22Rv1 (cell line): ENCODE results near the gene FOSB.

ENCODE experiments used
- ZFX ChIP-seq: fragments of 450-650 bp; IDR thresholded peaks from 2 replicates; pipeline ENCODE4 v1.6.1; 2017; ENCODE audit warnings: antibody characterized with exemption, borderline replicate concordance
- TF ChIP-seq, protein P1 (sequence below): fragments of 450-650 bp; IDR thresholded peaks from 2 replicates; pipeline ENCODE4 v1.5.1; 2017; ENCODE audit warnings: mild to moderate bottlenecking

DNA sequence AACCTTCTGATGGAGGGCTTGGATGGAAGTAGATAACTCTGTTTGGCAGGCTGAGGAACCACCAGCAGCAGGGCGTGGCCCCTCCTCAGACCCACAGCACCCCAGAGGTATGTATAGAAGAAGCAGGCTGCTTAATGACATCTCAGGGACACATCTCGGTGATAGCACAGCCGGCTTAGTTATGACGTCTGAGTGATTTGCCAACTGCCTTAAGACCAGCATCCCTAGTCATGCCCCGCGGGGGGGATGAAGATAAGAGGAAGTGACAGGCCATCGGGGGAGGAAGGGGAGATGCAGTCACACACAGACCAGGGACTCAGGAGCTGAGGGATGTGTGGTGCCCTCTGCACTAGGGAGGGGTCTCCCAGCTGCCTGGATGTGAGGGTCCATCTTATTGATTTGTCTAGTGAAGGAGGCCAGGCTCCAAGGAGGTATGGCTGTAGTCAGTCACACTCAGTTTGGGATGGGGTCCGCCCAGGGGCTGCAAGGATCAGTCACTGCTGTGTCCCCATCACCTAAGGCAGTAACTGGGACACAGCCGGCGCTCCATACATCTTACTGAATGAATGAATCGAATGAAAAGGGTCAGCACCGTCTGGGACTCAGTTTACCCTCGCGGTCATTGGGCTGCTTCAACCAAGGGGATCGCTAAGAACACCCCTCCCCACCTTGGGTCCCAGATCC, 24.9 kb upstream of the FOSB start:
- TF ChIP-seq, protein P1, sequence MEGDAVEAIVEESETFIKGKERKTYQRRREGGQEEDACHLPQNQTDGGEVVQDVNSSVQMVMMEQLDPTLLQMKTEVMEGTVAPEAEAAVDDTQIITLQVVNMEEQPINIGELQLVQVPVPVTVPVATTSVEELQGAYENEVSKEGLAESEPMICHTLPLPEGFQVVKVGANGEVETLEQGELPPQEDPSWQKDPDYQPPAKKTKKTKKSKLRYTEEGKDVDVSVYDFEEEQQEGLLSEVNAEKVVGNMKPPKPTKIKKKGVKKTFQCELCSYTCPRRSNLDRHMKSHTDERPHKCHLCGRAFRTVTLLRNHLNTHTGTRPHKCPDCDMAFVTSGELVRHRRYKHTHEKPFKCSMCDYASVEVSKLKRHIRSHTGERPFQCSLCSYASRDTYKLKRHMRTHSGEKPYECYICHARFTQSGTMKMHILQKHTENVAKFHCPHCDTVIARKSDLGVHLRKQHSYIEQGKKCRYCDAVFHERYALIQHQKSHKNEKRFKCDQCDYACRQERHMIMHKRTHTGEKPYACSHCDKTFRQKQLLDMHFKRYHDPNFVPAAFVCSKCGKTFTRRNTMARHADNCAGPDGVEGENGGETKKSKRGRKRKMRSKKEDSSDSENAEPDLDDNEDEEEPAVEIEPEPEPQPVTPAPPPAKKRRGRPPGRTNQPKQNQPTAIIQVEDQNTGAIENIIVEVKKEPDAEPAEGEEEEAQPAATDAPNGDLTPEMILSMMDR = no peak
- TF ChIP-seq ZFX = no peak
